Measurements from ENCODE around the gene FRMD4B. TPM values are rescaled to one million over a fixed set of nuclear protein-coding genes. Genes with fewer than 3 reads are reported as not detected.
A peak's percentile ranks its signal among the peaks of the same experiment; 100 is the strongest.

The FRMD4B gene
- polyA plus RNA-seq, 2 of the 4 experiments (the other 2 are of a cell fraction): 0.92 to 5.9 TPM

DNA sequence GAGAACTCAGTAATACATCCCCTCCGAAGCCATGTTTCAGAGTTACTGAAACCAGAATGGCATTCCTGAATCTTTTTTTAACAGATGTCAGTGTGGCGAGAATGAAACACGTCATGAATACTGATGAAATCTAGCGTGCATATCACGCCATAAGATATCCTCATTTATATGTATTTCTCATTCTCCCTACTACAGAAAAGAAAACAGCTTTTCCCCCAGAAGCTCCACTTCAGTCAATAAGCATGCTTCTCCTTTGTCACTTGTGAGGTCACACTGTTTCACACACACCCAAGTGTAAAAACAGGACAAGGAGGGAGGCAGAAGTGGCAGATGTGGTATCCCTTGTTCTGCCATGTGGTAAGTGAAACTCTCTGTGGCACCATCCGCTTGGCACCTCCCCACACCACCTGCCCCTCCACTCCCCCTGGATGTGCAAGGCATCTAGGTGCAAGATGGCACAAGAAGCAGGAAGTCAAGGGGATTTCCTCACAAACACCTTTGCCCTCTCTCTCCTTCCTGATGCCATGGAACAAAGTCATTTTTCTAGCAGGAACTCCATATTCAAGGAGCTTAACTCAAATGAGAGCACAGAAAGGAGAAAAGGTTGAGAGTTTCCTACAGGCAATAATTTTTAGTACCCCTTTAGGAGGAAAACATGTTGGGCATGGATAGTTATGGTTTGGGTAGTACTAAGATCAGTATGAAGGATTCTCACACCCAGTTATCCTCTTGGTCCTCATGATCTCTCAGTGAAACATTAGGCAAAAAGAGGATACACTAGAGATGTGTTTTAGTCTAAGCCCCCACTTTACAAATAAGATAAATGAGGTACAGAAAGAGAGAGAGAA, 47.5 kb upstream of the FRMD4B start:
- Histone ChIP-seq H3K4me2 (peak overlapping the region; percentile 48), H3K27ac (peak overlapping the region; percentile 22 to 43; a peak in 3 of 6 replicates), H3K4me3 (no peak overlapping the region), H3K4me1 (peaks cover 10% of the 10 kb centered on the region), H3K9me3 (no peaks in the 10 kb centered on the region)
- ChIA-PET POLR2A (no interaction called here), CTCF (no interaction called here)
- no peak for TF ChIP-seq HDAC2 (IDR thresholded peaks at IDR 0.05)
- TF ChIP-seq RAD21 (conservative IDR thresholded peaks at IDR 0.05 in 1 of 2, IDR thresholded peaks at IDR 0.05 in 1 of 2): no peak
- TF ChIP-seq PHF8 (IDR thresholded peaks at IDR 0.05; ENCODE audit: borderline replicate concordance, low read depth): no peak
- no peak for TF ChIP-seq USF2 (IDR thresholded peaks at IDR 0.05)
- TF ChIP-seq EP300 (IDR thresholded peaks at IDR 0.05): no peak
- no peak for TF ChIP-seq SREBF2 (IDR thresholded peaks at IDR 0.05)
- no peak for TF ChIP-seq MAFK (IDR thresholded peaks at IDR 0.05; ENCODE audit: partially characterized antibody)
- DNase-seq (ENCODE audit: low read depth in 1 of 2, low spot score in 1 of 2) (peak in 1 of 2 experiments; percentile 6), ATAC-seq (no peak), FAIRE-seq (no peak)
- 91% methylated on average over 6 of the region's 6 CpGs for WGBS (ENCODE audit: missing lambda C conversion rate)

DNA sequence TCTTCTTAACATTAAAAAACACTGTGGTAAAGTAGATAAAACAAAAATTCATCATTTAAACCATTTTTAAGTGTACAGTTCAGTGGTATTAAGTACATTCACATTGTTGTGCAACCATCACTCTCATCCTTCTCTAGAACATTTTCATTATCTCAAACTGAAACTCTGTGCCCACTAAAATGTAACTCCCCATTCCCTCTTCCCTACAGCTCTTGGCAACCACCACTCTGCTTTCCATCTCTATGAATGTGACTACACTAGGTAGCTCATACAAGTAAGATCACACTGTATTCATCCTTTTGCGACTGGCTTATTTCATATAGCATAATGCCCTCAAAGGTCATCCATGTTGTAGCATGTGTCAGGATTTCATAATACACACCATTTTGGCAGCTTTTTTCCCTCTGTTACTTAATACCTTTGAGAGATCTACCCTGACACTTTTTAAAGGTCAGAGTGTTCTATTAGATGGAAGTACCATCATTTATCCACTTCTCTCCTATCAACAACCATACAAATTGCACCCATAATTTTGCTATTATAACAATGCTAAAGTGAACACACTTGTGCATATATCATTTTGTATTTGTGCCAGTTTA, 42.9 kb upstream of the FRMD4B start:
- ChIA-PET CTCF (interaction anchor here (0.6 kb wide), 1 partner anchor 12 kb away, joined by 3 read pairs; no protein-coding TSS in a partner anchor), POLR2A (no interaction called here)
- no peak overlapping the region for H3K27ac ChIP-seq
- no peaks in the 10 kb centered on the region for H3K9me3 ChIP-seq
- FAIRE-seq: no peak
- H3K4me2 ChIP-seq: no peak overlapping the region
- TF ChIP-seq, protein P1, sequence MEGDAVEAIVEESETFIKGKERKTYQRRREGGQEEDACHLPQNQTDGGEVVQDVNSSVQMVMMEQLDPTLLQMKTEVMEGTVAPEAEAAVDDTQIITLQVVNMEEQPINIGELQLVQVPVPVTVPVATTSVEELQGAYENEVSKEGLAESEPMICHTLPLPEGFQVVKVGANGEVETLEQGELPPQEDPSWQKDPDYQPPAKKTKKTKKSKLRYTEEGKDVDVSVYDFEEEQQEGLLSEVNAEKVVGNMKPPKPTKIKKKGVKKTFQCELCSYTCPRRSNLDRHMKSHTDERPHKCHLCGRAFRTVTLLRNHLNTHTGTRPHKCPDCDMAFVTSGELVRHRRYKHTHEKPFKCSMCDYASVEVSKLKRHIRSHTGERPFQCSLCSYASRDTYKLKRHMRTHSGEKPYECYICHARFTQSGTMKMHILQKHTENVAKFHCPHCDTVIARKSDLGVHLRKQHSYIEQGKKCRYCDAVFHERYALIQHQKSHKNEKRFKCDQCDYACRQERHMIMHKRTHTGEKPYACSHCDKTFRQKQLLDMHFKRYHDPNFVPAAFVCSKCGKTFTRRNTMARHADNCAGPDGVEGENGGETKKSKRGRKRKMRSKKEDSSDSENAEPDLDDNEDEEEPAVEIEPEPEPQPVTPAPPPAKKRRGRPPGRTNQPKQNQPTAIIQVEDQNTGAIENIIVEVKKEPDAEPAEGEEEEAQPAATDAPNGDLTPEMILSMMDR (IDR thresholded peaks at IDR 0.05): no peak
- TF ChIP-seq USF2 (IDR thresholded peaks at IDR 0.05) (no peak), RCOR1 (IDR thresholded peaks at IDR 0.05; ENCODE audit: low read depth, low read length) (no peak), ELK1 (IDR thresholded peaks at IDR 0.05; ENCODE audit: low read depth, low read length) (no peak), ZSCAN20 (CRISPR knock-in tag; IDR thresholded peaks at IDR 0.05) (no peak)
- WGBS (ENCODE audit: missing lambda C conversion rate): 75% methylated on average over 1 of the region's 1 CpG
- no peak for DNase-seq (ENCODE audit: low read depth in 1 of 2, low spot score in 1 of 2)
- peaks cover 6% of the 10 kb centered on the region for H3K4me1 ChIP-seq
- no peak for ATAC-seq
- no peak overlapping the region for H3K4me3 ChIP-seq

DNA sequence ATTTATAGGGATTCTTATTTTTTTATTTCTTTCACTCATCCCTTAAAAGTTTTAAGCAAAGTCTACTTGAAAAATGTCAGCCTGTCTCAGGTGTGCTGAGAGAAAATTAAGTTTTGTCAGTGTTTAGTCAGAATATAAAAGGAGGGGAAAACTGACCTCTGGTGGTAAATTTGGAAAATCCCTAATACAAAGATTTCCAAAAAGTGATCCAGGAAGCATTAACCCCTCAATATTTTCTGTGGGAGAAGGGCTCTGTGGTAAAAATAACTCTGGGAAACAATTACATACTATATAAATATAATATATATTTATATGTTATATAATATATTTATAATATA, 41.0 kb upstream of the FRMD4B start:
- FAIRE-seq: no peak
- TF ChIP-seq E2F6 (IDR thresholded peaks at IDR 0.05; ENCODE audit: borderline replicate concordance, low read depth) (no peak), HOXB13 (CRISPR knock-in tag; IDR thresholded peaks at IDR 0.05; ENCODE audit: low read depth) (no peak), RARB (CRISPR knock-in tag; IDR thresholded peaks at IDR 0.05) (no peak), SMC3 (IDR thresholded peaks at IDR 0.05) (0 out of 3 replicates have a peak, but pooled peaks have one; percentile 19), RAD21 (conservative IDR thresholded peaks at IDR 0.05 in 1 of 2, IDR thresholded peaks at IDR 0.05 in 1 of 2) (peak; percentile 15 to 19; a peak in 1 of 5 replicates), CEBPB (IDR thresholded peaks at IDR 0.05) (no peak), FOSL2 (IDR thresholded peaks at IDR 0.05) (no peak), FOSL2 (CRISPR knock-in tag; IDR thresholded peaks at IDR 0.05) (no peak), ZNF302 (CRISPR knock-in tag; IDR thresholded peaks at IDR 0.05) (no peak)
- TF ChIP-seq, protein P1 (IDR thresholded peaks at IDR 0.05): peak; percentile 25; the same call in 2 of the 3 replicates
- Histone ChIP-seq H3K4me1 (no peaks in the 10 kb centered on the region), H3K4me3 (no peak overlapping the region), H3K4me2 (no peak overlapping the region), H3K9me3 (no peaks in the 10 kb centered on the region), H3K27ac (no peak overlapping the region)
- CTCF ChIA-PET: interaction anchor here (0.6 to 2.3 kb wide), 8 partner anchors 14 to 318 kb away, joined by 3 to 11 read pairs (median 3); no protein-coding TSS in a partner anchor
- DNase-seq (ENCODE audit: low read depth in 1 of 2, low spot score in 1 of 2): no peak
- POLR2A ChIA-PET: no interaction called here
- ATAC-seq: no peak

All from A549 (cell line).